HG03565 (cell line): ENCODE data around the gene MATCAP1.

Source experiments
- ATAC-seq: cut with Tn5 transposase; IDR thresholded peaks from one replicate; pipeline ENCODE4 v1.9.1; 2021; ENCODE audit warnings: mild to moderate bottlenecking, moderate library complexity; ENCODE audit not compliant: unreplicated experiment

Gene MATCAP1

DNA sequence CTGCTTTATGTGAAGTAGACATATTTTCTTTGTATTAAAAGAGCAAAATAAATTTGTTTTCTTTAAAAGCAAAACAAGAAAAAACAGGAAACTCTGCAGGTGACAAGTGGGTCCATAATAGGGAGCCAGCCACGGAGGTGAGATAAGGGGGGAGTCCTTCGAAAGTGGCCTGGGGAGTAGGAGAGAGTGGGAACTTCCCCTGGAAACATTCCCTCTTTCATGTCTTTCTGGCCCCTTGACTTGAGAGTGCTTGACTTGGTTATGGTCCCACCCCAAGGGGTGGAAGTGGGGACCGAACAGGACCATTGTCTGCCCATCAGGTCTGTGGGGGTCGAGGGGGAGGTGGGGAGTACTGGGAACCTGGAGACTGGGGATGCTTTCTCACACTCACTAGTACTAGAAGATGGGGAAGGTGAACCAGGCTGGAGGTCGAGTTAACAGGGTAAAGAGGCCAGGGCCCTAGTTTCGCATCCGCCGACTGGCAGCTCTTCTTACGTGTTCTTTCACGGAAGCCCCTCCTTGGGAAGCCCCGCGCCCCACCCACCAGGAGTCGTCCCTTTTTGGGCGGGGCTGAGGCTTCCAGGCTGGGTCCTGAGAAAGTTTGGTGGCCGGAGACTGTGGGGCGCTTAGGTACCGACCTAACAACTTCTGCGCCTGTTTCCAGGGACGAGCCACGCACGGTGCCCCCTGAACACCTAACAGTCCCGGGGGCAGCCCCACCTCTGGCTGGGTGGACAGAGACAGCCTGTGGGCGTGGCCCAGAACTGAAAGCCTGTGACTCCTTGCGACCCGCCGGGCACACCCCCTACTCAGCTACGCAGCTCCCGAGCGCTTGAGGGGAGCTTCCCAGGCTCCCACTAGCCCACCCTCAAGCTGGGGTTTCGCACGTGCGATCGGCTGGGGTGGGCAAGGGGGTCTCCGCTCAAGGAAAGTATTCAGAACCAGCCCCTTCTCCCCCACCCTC is 24.8 kb downstream of the MATCAP1 start:
- ATAC-seq = peak; percentile 19

DNA sequence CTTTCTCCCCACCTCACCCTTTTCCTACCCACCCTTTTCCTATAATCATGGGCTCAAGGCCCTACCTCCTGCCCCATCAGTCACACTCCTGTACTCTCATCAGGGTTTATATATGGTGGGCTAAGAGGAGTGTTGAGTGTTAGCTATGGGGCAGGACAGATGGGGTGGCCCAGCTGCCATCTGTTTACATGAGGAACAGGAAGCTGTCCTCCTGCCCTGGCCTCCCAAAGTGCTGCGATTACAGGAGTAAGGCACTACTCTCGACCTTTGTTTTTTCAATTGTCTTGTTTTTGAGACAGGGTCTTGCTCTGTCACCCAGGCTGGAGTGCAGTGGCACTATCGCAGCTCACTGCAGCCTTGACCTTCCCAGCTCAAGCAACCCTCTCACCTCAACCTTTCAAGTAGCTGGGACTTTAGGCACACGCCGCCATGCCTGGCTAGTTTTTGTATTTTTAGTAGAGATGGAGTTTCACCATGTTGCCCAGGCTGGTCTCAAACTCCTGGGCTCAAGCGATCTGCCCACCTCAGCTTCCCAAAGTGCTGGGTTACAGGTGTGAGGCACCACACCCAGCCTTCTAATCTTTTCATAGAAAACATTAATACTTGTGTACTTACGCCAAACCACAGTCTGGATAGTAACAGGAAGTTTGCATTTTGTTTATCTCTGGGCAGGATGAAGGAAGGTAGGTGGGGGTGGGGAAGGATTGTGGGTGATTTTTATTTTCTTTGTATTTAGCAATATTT is 25.7 kb downstream of the MATCAP1 start:
- ATAC-seq = no peak

DNA sequence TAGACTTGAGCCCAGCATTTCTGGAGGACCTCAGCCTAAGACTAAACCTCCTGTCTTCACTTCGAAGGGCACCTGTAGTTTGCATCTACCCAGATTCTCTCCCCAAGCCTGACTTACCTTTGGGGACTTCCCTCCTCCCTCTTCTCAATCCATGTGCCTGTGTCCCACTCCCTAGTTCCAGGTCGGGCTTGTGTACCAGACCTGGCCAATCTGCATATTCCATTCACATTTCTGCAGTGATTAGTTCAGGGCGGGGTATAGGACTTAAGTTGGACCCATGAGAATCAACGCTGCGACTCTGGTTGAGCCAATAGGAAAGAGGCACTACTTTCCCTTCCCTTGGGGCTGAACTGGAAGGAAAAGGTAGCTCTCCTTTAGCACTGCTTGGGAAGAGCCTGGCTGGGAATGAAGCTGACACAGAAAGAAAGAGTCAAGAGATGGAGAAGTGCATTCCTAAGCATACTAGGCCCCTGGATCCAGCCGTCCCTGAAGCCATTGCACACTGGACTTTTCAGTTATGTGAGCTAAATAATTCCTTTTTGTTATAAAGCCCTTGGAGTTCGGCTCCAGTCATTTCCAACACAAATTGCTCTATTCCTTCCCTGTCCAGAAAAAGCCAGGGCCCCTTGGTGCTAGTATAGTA is 26.5 kb downstream of the MATCAP1 start:
- no peak for ATAC-seq

DNA sequence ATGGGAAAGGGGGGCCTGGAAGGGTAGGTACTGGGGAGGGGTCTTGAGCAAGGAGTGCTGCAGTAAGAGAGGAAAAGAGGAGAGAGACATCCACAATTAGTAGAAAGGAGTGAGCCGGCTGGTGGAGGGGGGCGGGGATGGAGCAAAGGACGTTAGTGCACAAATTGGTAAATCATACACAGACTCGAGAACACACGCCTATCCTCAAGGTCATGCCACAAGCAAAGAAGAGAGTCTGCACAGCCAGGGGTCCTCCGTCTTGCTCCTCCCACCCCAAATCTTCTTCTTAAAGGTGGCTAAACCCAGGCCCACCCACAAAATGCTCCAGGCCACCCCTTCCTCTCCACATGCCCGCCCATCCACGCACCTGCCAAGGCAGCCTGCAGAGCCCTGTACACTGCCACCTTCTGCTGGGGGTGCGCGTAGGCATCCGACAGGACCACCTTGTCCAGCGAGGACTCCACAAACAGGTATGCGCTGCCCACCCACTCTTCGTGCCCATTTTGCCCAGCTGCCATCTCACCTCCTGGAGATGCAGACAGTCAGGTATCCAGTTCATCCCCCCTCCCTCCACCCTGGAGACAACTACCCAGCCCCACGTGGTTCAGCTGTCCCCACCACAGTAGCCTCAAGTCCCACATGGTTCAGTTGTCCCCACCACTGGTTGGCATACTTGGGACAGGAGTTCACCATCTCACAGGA is 27.5 kb downstream of the MATCAP1 start:
- no peak for ATAC-seq

DNA sequence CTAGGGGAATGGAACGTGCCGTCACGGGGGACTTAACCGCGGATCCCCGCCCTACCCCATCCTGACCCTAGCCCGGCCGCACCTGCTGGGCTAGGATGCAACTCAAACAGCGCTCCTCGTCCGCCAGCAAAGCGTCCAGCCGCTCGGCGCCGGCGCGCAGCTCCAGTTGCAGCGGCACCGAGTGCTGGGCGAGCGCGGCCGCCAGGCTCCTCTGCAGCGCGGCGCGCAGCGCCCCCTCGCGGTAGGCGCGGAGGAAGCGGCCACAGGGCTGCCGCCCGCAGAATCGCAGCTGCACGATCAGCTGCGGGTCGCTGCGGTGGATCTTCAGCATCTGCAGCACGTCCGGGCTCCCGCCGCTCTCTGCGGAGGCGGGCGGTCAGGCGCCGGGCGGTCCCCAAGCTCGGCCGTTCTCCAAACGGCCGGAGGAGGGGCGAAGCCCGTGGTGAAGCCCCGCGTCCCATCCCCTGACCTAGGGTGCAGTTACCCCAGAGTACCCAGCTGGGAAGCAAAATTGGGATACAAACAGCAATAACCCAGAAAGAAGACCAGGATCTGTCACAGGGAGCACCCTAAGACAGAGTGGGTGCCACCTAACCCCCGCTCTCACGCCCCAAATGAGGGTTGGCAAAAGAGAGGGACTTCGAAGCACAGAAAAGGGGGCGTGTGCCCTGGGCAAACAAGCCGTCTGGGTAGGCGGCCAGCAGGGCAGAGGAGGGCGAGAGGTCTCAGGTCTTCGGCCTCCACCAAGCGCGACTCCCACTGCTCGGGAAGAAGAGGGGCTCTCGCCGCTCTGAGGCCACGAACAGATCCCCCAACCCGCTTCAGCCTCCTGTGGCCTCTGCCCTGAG is 28.2 kb downstream of the MATCAP1 start:
- ATAC-seq = peak; percentile 28

DNA sequence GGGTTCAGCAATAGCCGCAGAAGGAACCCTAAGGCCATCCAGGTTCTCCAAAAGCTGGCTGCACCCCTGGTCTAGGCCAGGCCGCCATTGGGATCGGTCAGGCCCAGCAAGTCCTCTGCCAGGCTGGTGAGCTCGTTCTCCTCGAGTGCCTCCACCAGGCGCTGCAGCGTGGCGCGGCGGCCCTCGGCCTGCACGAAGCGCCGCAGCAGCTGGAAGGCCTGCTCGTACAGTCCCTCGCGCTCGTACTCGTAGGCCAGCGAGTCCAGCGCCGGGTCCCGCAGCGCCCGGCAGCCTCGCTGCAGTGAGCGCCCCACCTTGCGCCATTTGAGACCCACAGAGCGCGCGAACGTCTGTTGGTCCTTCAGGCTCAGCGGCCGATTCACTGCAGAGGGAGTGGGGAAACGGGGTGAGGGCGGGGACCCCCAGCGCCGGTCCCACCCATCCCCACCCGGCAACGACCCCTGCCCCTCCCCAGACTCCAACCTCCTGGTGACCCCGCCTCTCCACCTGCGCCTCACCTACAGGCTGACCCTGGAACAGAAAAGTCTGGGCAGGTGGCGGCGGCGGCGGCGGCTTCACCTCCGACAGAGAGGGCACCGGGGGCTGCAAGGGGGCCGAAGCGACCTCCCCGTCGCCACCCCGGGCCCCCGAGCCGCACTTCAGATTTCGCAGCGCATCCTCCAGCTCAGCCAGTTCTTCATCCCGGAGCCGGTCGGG is 29.0 kb downstream of the MATCAP1 start:
- ATAC-seq = no peak

DNA sequence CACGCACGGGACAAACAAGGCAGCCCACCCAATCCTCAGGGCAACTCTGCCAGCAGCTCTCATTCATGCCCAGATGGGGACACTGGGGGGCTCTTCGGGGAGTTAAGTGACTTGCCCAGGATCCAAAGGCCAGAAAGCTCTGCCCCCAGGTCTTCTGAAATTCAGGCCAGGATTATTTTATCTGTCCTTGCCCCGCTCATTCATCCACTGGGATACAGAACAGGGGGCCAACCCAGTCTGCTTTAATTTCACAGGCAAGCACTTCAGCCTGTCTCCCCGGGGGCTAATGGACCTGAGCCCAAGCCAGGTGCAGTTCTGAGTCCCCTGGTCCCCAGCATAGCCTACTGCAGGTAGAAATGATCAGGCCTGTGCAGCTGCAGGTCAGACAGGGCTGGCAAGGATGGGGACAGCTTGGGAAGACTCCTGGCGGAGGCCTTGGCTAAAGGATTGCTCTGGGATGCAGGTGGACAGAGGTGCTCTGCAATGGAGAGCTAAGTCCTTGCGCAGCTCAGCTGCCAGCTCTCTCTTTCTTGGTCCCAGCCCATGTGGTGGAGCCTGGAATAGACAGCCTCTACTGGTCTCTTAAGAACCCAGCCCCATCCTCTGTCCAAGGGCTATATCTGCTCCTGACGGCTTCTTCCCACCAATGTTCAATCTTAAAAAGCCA is 32.2 kb downstream of the MATCAP1 start:
- ATAC-seq = no peak

DNA sequence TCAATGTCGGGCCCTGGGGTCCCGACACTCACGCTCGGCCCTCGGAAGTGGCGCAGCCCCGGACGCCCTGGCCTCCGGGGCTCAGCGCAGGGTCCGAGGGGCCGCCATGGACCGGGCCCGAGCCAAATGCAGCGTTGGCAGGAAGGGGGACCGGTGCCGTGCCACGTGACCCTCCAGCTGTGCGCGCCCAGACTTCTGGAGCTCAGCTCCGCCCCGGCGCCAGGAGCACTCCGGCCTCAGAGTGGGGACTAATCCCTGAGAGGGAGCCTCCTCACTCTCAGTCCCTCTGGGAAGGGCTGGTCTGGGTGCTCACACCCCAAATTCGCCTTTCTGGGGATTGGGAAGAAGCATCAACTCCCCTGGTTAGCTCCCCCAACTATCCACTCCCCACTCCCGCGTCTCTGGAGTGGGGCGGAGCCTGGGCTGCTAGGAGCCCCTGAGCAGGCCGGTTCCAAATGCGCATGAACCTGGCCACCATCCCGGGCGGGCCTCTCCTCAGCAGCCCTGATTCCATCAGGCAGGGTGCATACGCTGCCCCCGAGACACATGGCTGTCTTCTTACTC is 32.8 kb downstream of the MATCAP1 start, which contains the start of gene B3GNT9:
Gene B3GNT9, minus strand, starts transcription at position 166 of the 564 bp plus-strand sequence. CDS start 513 bp downstream, outside the sequence.
- no peak for ATAC-seq

DNA sequence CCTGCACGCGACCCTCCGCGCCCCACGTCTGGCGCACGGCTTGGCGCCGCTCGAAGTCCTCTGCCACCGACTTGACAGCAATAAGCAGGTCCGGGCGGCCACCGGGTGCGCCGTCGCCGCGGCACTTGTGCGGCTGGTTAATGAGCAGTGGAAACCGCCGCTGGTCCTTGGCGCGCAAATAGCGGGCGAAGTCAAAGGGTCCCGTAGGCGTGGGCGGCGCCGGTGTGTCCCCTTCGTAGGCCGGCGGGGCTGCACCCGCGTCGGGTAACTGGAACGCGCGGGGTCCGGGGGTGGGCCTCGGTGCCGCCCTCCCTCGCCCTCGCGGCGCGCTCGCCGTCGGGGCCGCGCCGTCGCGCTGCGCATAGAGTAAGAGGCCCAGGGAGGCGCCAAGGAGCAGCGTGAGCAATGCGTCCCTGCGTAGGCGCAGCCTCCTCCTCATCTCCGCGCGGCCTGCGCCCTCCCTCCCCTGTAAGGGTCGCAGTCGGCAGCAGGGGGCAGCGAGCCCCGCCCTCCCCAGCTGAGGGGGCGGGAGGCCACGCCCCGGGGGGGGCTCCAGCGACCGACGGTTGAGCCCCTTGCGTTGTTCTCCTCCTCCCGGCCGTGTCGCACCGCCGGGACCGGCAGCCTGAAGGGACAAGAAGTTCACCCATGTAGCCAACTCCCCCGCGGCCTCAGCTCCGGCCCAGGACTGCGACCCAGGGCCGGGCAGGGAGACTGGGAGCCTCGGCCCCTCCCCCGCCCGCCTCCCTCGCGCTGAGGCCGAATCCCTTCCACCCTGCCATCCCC is 33.5 kb downstream of the MATCAP1 start:
- no peak for ATAC-seq

DNA sequence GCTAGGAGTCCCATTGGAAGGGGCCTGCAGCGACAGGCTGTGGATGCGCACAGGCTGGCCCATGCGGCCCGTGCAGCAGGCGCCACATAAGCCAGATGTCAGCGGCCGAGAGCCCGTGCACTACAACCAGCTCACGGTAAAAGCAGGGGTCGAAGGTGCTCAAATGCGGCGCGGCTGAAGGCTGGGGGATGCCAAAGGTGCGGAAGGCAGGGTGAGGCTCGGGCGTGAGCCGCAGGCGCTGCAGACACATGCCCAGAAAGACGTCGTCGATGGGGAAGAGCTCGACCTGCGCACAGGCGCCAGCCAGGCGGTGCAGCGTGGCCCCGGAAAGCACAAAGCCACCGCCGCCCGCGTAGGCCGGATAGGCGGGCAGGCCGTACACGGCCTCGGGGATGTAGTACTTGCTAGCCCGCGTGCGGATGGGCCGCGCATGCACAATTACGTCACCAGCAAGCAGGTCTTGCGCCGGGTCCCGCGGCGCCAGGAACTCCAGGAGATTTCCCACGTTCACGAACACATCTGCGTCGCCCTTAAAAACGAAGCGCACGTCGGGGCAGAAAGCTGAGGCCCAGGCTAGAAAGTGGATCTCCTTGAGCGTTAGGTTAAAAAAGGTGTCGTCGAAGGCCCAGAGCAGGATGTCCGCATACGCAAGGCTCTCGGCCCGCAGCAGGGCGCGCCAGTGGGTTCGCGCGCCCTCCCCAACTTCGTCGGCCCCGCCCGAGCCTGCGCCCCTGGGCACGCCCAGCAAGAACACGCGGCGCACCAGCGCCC is 34.3 kb downstream of the MATCAP1 start:
- no peak for ATAC-seq

DNA sequence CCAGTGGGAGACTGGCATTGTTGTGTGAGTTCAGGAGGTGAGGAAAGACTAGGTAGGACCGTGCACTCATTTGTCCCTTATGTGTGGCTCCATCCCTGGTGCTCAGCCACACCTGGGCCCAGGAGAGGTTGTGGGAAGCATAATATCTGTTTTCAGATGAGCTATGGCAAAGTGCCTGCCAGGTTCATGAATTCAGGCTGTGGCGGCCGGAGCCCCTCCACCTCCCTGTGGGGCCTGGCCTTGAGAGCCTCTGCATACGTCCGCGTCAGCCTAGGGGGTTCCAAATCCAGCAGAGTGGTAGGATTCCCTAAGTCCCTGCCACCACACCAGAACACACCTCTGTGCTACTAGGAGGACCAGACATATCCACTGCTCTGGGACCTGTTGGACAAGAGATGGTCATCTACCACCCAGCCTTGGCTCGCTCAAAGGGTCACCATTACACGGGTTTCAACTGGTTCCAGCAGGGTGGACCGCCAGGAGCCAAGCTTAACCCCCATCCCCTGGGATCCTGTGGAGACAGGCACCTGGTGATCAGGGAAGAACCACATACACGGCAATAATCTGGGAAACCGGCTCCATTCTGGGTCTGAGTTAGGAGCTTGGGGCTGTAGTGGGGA is 35.0 kb downstream of the MATCAP1 start:
- ATAC-seq = no peak

DNA sequence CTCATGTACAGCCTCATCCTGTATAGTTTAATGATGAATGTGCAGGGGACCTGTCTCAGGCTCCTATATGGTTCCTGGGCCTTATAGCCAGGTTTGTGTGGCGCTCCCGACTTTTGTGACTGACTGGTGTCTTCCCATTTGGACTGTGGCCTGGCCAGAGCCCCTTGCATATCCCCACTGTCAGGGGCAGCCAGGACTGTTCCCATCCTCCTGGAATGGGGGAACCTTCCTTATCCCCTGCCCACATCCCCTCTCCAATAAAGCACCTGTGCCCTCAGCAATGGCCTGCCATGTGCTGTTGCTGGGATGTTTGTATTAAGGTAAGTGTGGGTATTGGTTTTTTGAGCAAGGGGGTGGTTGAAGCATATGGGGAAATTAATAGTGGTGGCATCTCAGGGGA is 35.5 kb downstream of the MATCAP1 start:
- no peak for ATAC-seq

DNA sequence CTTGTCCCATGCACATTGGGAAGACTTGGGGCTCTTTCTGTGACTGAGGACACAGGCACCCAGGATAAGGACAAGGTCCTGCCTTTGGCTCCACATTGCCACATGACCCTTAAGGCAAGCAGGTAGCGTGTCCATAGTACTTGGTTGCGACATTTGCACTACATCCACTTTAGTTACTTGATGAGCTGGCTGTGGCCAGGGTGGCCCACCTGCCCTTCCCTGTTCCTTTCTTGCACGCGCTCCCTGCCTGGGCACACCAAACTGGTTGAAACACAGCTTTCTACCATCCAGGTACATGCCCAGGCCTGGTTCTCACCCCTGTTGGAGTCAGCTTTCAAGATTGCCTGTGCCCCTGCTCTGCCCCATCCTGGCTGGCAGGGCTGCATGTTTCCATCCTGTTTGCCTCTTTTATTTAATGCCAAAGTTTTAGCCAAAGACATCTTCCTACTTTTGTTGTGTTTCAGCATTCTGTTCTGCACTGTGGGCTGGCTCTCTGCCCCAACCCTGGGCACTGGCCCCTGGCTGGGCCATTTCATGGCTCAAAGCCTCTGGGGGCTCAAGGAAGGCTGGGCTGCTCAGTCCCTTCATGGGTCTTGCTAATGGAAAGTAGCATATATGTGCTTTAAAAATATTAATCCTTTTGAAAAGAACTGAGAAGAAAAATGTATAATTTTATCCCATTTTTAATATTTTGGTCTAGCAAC is 36.2 kb downstream of the MATCAP1 start:
- no peak for ATAC-seq

DNA sequence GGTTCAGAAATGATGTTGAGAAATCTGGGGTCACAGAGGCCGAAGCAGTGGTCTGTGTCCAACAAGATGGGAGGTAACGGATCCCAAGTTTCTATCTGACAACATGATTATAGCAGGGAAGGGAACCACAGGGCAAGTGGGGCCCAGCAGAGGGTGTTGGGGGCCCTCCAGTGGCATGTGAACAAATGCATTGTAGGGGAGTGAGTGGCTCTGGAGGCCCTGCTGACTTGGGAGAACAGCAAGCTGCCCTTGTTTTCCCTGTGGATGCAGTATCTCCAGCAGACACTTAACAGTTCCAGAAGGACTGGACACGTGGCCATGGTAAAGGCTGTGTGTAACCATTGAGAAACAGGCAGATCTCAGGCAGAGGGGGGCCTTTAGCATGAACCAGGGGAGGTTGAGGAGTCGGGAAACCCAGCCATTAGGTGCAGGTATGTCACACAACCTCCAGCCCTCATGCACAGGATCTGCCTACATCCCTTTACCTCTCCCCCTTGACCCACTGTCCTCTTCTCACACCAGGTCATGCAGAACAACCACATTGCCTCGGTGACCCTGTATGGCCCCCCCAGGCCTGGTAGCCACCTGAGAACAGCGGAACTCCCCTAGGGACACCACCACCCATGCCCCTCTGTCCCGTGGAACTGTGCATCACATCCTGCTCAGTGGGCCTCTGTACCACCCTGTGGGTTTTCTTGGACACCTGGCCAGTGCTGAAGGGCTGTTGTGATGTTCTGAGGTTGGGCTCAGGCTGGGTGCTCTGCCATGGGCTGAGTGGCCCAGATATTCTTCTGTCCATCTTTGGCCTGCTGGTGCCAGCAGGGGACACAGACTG is 37.0 kb downstream of the MATCAP1 start:
- no peak for ATAC-seq

DNA sequence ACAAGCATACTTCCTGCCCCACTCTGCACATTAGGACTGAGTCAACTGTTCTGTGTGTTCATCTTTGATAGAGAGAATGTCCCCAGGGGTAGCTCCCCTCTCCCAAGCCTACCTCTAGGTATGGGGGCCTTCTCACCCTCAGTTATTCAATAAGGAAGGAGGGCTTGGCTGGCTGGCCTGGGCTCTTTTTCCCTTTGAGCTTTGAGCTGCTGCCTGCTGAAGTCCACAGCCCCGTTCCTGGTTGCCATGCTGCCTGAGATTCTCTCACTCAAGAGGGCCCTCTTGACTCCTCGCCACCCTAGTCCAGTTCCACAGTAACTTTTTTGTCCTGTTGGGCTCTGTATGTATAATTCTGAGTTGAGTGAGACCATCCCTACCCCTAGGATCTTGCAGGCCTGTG is 38.0 kb downstream of the MATCAP1 start:
- ATAC-seq = no peak
